HG02610 (cell line): Measurements from ENCODE around the gene SSNA1.

Experiments used
- ATAC-seq: cut with Tn5 transposase; IDR thresholded peaks from one replicate; pipeline ENCODE4 v1.9.1; 2021; ENCODE audit warnings: mild to moderate bottlenecking, moderate library complexity; ENCODE audit not compliant: unreplicated experiment

SSNA1 gene

DNA sequence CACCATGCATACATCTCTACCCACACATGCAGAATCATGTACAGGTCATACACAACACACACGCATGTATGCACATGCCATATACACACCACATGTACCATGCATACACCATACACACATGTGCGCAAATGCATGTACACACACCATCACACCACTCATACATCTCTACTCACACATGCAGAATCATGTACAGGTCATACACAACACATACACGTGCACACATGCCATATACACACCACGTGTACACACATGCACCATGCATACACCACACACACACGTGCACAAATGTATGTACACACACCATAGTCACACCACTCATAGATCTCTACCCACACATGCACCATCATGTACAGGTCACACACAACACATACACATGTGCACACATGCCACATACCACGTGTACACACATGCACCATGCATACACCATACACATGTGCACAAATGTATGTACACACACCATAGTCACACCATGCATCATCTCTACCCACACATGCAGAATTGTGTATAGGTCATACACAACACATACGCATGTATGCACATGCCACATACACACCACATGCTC lies 35.6 kb upstream of the SSNA1 start:
- ATAC-seq: no peak

GRCh38 chr9:137156567-137157375 lies 31.7 kb upstream of the SSNA1 start:
- no peak for ATAC-seq

DNA sequence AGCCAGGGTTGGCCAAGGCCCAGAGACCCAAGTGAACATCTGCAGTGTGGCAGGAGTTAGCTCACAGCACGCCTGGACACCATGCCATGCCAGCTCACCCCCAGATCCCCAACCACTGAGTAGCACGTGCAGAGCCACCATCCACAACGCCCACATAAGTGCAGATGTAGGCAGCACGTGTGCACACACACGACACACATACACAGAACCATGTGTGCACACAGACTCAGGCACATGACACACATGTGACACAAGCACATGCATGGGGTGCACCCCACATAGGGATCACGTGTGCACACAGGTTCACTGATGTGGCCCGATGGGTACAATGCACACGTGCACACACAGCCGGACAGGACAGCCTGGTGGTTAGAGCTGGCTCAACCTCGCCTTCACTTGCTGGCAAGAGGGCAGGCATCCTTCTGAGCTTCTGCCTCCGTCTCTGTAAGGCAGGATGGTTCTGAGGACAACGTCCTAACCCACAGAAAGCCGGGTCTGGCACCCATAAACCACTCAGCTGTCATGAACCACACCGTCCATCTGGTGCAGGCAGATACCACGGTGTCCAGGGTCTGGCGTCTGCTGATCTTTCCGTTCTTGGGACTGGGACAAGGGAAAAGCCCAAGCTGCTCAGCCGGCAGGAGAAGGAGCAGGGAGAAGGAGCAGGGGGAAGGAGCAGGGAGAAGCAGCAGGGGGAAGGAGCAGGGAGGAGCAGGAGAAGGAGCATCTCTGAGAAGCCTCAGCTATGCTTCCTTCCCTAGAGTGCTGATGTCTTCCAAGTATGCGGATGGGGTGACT lies 30.7 kb upstream of the SSNA1 start:
- no peak for ATAC-seq

- ATAC-seq: no peak
Observed at GRCh38 chr9:137158625-137159024, 29.9 kb upstream of the SSNA1 start.

DNA sequence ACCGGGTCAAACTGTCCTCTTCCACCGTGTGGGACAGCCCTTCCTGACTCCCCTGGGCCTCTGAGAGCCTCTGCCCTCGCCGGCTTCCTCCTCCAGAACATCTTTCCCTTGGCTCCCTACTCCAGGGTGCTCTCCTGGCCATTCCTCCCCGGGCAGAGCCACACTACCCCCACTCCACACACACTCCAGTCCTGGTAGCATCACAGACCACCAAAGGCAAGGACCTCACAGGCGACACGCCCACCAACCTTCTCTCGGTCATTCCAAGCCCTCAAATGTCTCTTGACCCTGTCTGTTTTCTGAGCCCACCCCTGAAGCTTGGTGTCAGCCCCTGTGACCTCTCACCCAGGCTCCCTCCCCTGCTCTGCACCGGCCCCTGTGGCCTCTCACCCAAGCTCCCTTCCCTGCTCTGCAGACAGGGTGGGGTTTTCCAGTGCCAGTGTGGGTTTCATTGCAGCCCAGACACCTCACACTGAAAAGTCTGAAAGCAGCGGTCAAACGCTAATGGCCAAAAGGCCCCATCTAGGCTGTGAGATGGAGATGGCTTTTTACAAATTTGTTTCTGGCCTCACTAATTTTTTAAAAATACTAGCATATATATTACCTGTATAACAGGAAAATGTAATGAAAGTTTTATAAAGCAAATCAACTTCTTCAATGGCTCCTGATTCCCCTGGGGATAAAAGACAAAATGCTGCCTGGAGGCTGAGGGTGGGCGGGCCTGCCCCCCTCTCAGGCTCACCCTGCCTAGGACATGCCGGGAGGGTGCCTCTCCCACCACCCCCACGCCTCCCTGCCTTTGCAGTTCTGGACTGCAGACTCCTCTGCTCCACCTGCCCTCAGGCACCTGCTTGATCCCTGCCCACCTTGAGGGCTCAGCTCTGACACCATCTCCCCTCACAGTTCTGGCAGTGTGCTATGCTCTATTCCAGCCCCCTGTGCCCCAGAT lies 29.1 kb upstream of the SSNA1 start:
- ATAC-seq: no peak

- no peak for ATAC-seq
Observed at GRCh38 chr9:137160054-137160425, 28.4 kb upstream of the SSNA1 start.

DNA sequence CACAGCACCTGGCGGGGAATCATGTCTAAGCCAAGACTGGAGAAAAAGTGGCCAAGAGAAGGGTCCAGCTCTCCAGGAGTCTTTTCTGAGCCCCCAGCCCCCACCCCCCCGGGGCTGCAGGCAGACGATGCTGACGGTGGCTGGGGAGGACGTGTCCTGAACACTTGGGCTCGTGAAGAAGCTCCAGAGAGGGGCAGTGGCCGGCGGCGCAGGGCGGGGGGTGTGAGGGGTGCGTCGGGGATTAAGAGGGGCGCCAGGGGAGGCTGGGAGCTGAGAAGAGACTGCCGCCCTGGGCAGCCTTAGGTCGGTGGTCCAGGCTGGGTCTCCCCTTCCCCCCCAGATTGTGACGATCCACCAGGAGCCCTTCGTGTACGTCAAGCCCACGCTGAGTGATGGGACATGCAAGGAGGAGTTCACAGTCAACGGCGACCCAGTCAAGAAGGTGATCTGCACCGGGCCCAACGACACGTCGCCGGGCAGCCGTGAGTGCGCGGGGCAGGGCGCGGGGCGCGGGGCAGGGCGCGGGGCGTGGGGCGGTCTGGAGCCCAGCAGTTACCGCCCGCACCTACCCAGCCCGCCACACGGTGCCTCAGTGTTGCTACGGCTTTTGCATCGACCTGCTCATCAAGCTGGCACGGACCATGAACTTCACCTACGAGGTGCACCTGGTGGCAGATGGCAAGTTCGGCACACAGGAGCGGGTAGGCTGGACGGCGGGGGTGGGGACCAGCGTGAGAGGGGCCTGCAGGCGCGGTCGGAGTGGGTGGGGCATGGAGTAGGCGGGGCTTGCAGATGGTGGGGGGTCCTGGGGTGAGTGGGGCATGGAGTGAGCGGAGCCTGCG lies 27.5 kb upstream of the SSNA1 start:
- no peak for ATAC-seq

DNA sequence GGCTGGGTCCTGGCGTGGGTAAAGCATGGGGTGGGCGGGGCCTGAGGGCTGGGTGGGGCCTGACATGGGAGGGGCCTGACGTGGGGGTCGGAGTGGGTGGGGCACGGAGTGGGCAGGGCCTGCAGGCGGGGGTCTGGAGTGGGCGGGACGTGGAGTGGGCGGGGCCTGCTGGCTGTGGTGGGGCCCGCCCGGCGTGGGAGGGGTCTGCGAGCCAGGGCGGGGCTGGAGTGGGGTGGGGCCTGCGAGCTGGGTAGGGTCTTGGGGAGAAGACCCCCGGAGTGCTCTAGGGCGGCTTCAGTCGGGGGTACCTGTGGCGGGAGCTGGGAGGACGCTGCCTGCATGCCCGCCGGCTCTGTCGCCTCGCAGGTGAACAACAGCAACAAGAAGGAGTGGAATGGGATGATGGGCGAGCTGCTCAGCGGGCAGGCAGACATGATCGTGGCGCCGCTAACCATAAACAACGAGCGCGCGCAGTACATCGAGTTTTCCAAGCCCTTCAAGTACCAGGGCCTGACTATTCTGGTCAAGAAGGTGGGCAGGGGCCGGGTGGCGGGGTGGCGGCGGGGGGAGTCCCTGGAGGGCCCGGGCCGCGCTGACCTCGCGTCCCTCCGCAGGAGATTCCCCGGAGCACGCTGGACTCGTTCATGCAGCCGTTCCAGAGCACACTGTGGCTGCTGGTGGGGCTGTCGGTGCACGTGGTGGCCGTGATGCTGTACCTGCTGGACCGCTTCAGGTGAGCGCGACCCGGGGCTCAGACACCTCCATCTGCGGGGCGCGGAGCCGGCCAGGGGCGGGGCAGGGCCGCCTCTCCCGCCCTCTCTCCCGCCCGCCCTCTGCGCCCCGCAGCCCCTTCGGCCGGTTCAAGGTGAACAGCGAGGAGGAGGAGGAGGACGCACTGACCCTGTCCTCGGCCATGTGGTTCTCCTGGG lies 26.7 kb upstream of the SSNA1 start:
- ATAC-seq: no peak

- no peak for ATAC-seq
Observed at GRCh38 chr9:137162505-137163364, 25.7 kb upstream of the SSNA1 start.

GRCh38 chr9:137163365-137163715 lies 25.1 kb upstream of the SSNA1 start:
- no peak for ATAC-seq

DNA sequence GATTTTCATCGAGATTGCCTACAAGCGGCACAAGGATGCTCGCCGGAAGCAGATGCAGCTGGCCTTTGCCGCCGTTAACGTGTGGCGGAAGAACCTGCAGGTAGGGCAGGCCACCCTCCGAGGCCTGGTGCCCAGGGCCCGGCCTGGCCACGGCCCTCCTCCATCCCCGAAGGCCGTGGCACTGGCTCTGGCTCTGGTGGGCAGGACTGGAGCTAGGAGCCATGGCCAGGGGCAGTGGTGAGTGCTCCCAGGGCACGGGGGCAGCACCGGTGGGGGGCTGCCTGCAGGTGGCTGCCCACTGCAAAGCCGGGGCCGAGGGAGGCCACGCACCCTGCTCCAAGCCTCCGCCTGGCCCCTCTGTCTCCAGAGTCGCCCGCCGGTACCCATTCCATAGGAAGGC lies 24.7 kb upstream of the SSNA1 start:
- no peak for ATAC-seq

GRCh38 chr9:137164370-137165249 lies 23.9 kb upstream of the SSNA1 start:
- no peak for ATAC-seq

DNA sequence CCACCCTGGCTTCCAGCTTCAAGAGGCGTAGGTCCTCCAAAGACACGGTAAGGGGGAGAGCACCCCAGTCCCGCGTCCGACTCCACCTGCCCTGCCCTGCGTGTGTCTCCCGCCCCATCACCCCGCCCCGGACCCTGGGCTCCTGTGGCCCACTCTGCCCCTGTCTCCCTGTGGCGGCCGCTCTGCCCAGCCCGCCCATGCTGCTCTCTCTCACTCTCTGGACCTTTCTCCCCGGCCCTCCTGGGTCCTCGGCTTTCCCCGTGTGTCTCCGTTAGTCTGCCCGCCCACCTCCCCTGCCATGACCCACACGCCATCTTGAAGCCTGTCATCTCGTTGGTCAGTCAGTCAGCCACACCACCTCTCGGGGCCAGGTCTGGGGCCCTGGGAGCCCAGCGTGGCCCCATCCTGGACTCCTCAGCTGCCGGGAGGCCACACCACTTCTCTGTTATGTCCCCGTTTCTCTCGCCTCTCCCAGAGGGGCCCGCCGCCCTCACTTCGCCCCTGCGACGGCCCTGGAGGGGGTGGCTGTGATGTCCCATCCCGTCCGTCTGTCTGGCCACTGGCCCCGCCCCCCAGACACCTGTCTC lies 23.1 kb upstream of the SSNA1 start:
- no peak for ATAC-seq

GRCh38 chr9:137166380-137167229 lies 21.9 kb upstream of the SSNA1 start:
- no peak for ATAC-seq

- ATAC-seq: no peak
Observed at GRCh38 chr9:137167277-137167746, 21.2 kb upstream of the SSNA1 start.
